Activated CD4-positive, CD25-positive, alpha-beta regulatory T cell treated with anti-CD3 and anti-CD28 coated beads, Interleukin-2, amount 50 U/mL, for 72 hours (primary cell): ENCODE measurements around the gene PTPRN2.

Experiments used
- DNase-seq: peaks from one replicate; pipeline ENCODE4 v3.0.0; 2021

The PTPRN2 gene

GRCh38 chr7:158074896-158075632 lies 512.6 kb downstream of the PTPRN2 start:
- no peak for DNase-seq

- no peak for DNase-seq
Observed at GRCh38 chr7:158073845-158074840, 513.5 kb downstream of the PTPRN2 start.

- no peak for DNase-seq
Observed at GRCh38 chr7:158072991-158073730, 514.5 kb downstream of the PTPRN2 start.

- DNase-seq, result no peak
Observed at GRCh38 chr7:158070222-158070920, 517.3 kb downstream of the PTPRN2 start.

GRCh38 chr7:158068853-158069252 lies 518.8 kb downstream of the PTPRN2 start:
- no peak for DNase-seq

- DNase-seq, result no peak
Observed at GRCh38 chr7:158067931-158068482, 519.6 kb downstream of the PTPRN2 start.

- DNase-seq, result no peak
Observed at GRCh38 chr7:158067219-158067930, 520.2 kb downstream of the PTPRN2 start.

- DNase-seq, result no peak
Observed at GRCh38 chr7:158066085-158066484, 521.5 kb downstream of the PTPRN2 start.

- no peak for DNase-seq
Observed at GRCh38 chr7:158065340-158065739, 522.3 kb downstream of the PTPRN2 start.

- no peak for DNase-seq
Observed at GRCh38 chr7:158064631-158065030, 523.0 kb downstream of the PTPRN2 start.

- DNase-seq, result no peak
Observed at GRCh38 chr7:158063850-158064610, 523.6 kb downstream of the PTPRN2 start.

GRCh38 chr7:158062661-158063060 lies 525.0 kb downstream of the PTPRN2 start:
- DNase-seq, result no peak

- DNase-seq, result no peak
Observed at GRCh38 chr7:158061884-158062656, 525.6 kb downstream of the PTPRN2 start.

- no peak for DNase-seq
Observed at GRCh38 chr7:158061026-158061630, 526.5 kb downstream of the PTPRN2 start.

GRCh38 chr7:158060216-158060615 lies 527.4 kb downstream of the PTPRN2 start:
- DNase-seq, result no peak

GRCh38 chr7:158057446-158057845 lies 530.2 kb downstream of the PTPRN2 start:
- no peak for DNase-seq

- no peak for DNase-seq
Observed at GRCh38 chr7:158056761-158057160, 530.9 kb downstream of the PTPRN2 start.

- no peak for DNase-seq
Observed at GRCh38 chr7:158055726-158056510, 531.7 kb downstream of the PTPRN2 start.

- DNase-seq, result no peak
Observed at GRCh38 chr7:158054611-158055010, 533.0 kb downstream of the PTPRN2 start.
